ENCODE results near the gene ATP13A2. TPM values are rescaled to one million over a fixed set of nuclear protein-coding genes. Genes with fewer than 3 reads are reported as not detected.
"Not testable (repeated sequence)": the region's sequence is repeated elsewhere in the genome, so short reads cannot be mapped to it uniquely, and the experiment has no call there.

The ATP13A2 gene
- total RNA-seq, 1 donor from 2014 or later: 10.3 TPM

GRCh38 chr1:16936580-16936979, 75.1 kb downstream of the ATP13A2 start:
- not testable (repeated sequence) for DNase-seq (ENCODE audit: low spot score); ATAC-seq

Other genes with a start within 250 kb of the ATP13A2 start
- gene RNU1-2, start 115.9 kb downstream of the ATP13A2 start, total RNA-seq: 1,159 TPM
- 11.8 TPM for gene CROCC, start 90.0 kb downstream of the ATP13A2 start, total RNA-seq
- 0.45 TPM for gene MFAP2, start 31.3 kb downstream of the ATP13A2 start, total RNA-seq
- 140 TPM for gene SDHB, start 42.1 kb upstream of the ATP13A2 start, total RNA-seq
- 0.40 TPM for gene PADI2, start 107.5 kb upstream of the ATP13A2 start, total RNA-seq
- gene PADI1, start 193.2 kb upstream of the ATP13A2 start, total RNA-seq: not detected
- not detected for gene PADI3, start 237.2 kb upstream of the ATP13A2 start, total RNA-seq